HepG2 (cell line): ENCODE data around the gene ZNF90. TPM values are rescaled to one million over a fixed set of nuclear protein-coding genes. Genes with fewer than 3 reads are reported as not detected.
A peak's percentile ranks its signal among the peaks of the same experiment; 100 is the strongest.

Experiments used
- ATAC-seq: fragments of 200-7000 bp; cut with Tn5 transposase; 3 replicates; pipeline ENCODE4 v1.9.1; 2020; ENCODE audit warnings: mild to moderate bottlenecking, moderate library complexity
- BruUV-seq: library from RNA; stranded (reverse); fragments of 400-500 nt; replicated peaks from 2 replicates; lab custom pipeline; 2021; lab: Mats Ljungman, UMichigan
- CTCF ChIA-PET: fragments of 300-600 bp; formaldehyde crosslinking; extraction: SDS; loops from one replicate; lab custom pipeline; 2021; ENCODE audit warnings: low total read pairs, inconsistent platforms, low intra/inter-chr PET ratio; lab: Yijun Ruan, JAX
- POLR2A ChIA-PET: fragments of 350-600 bp; sonication (Branson Sonifier 250); formaldehyde crosslinking; loops from one replicate; lab custom pipeline; 2020; ENCODE audit warnings: antibody characterized with exemption, inconsistent platforms; lab: Yijun Ruan, JAX
- DNase-seq: peaks from one replicate; pipeline ENCODE4 v3.0.0-alpha.2; 2015; ENCODE audit warnings: low spot score
- FAIRE-seq: peaks from 3 replicates; lab custom pipeline; 2011; peaks lifted over from hg19 to GRCh38; lab: Jason Lieb, UNC
- H2AFZ ChIP-seq: one replicate; pipeline ENCODE4 v1.6.1; 2011; ENCODE audit warnings: low read length, inconsistent platforms
- H3K27ac ChIP-seq: fragments of 300-600 bp; 3 replicates; pipeline ENCODE4 v1.8.0; 2011; ENCODE audit warnings: mixed run types, mild to moderate bottlenecking, mixed read lengths, low read length, inconsistent platforms; ENCODE audit not compliant: insufficient read depth; ENCODE audit errors: extremely low read length
- H3K27me3 ChIP-seq, 2 experiments: fragments of 200-600 bp in 1 of 2; 2 replicates in 1 of 2; 3 replicates in 1 of 2; pipeline versions ENCODE4 v1.6.0 to v1.8.0; 2011; ENCODE audit warnings: low read length in 2 of 2, mild to moderate bottlenecking in 2 of 2, moderate library complexity in 2 of 2, inconsistent platforms in 1 of 2; ENCODE audit not compliant: insufficient read depth in 2 of 2, control insufficient read depth in 1 of 2
- H3K36me3 ChIP-seq, 2 experiments: fragments of 200-600 bp in 1 of 2; replicated peaks in 1 of 2; 2 replicates in 1 of 2; 3 replicates in 1 of 2; pipeline versions ENCODE4 v1.5.1 to v1.8.0; 2011; ENCODE audit warnings: low read length in 2 of 2, inconsistent platforms in 1 of 2; ENCODE audit not compliant: insufficient read depth in 2 of 2, control insufficient read depth in 1 of 2
- H3K4me1 ChIP-seq: 2 replicates; pipeline ENCODE4 v1.5.1; 2012; ENCODE audit warnings: low read length, inconsistent platforms; ENCODE audit not compliant: insufficient read depth
- H3K4me2 ChIP-seq: 2 replicates; pipeline ENCODE4 v1.6.0; 2011; ENCODE audit warnings: low read depth, low read length, inconsistent platforms
- H3K4me3 ChIP-seq, 3 experiments: fragments of 200-600 bp in 1 of 3; sonication (generic), shearing (Covaris generic) in 1 of 3; replicated peaks in 1 of 3; 2 replicates each; pipeline ENCODE4 v1.5.1; 2011 to 2016; ENCODE audit warnings: low read length in 3 of 3, inconsistent platforms in 2 of 3, low read depth in 2 of 3, mild to moderate bottlenecking in 2 of 3, control low read depth in 1 of 3, mixed read lengths in 1 of 3; ENCODE audit not compliant: insufficient read depth in 1 of 3
- H3K79me2 ChIP-seq: one replicate; pipeline ENCODE4 v1.6.1; 2011; ENCODE audit warnings: low read length, inconsistent platforms; ENCODE audit not compliant: insufficient read depth
- H3K9ac ChIP-seq: 2 replicates; pipeline ENCODE4 v1.6.0; 2011; ENCODE audit warnings: mild to moderate bottlenecking, low read depth, low read length, inconsistent platforms; ENCODE audit not compliant: insufficient read depth
- H3K9me3 ChIP-seq: 2 replicates; pipeline ENCODE4 v1.5.1; 2012; ENCODE audit warnings: mild to moderate bottlenecking, low read length
- H4K20me1 ChIP-seq: 2 replicates; pipeline ENCODE4 v1.6.0; 2011; ENCODE audit warnings: inconsistent platforms, mild to moderate bottlenecking, low read length, moderate library complexity; ENCODE audit not compliant: insufficient read depth
- AGO2 ChIP-seq: fragments of 200-400 bp; formaldehyde crosslinking; optimal IDR thresholded peaks from 2 replicates; pipeline ENCODE3; 2017; ENCODE audit warnings: mild to moderate bottlenecking, low read depth, low read length, moderate library complexity
- ARID5B ChIP-seq: IDR thresholded peaks from 2 replicates; pipeline ENCODE4 v1.4.0; 2020; ENCODE audit warnings: mild to moderate bottlenecking, missing genetic modification reagents
- BCL6 ChIP-seq: IDR thresholded peaks from 2 replicates; pipeline ENCODE4 v1.6.1; 2016; ENCODE audit warnings: missing genetic modification reagents, missing compliant biosample characterization
- CBX2 ChIP-seq, 2 experiments: fragments of 200-600 bp in 1 of 2; sonication (generic); formaldehyde crosslinking in 1 of 2; IDR thresholded peaks; 2 replicates each; pipeline versions ENCODE4 v1.7.0 to v1.8.1; 2018 to 2022; ENCODE audit warnings: low read depth in 2 of 2, low read length in 1 of 2, mild to moderate bottlenecking in 1 of 2, missing genetic modification reagents in 1 of 2
- CCAR2 ChIP-seq: fragments of 200-400 bp; formaldehyde crosslinking; optimal IDR thresholded peaks from 2 replicates; pipeline ENCODE3; 2018; ENCODE audit warnings: low read depth, mild to moderate bottlenecking, low read length, moderate library complexity
- DMTF1 ChIP-seq: sonication (generic); formaldehyde crosslinking; IDR thresholded peaks from 2 replicates; pipeline ENCODE4 v1.4.0; 2020; ENCODE audit warnings: mild to moderate bottlenecking, missing genetic modification reagents
- ETV5 ChIP-seq: IDR thresholded peaks from 2 replicates; pipeline ENCODE4 v1.6.1; 2018; ENCODE audit warnings: missing biosample characterization, missing genetic modification reagents, inconsistent platforms, borderline replicate concordance
- HOXA9 ChIP-seq: sonication (generic); formaldehyde crosslinking; IDR thresholded peaks from 2 replicates; pipeline ENCODE4 v1.8.1; 2022; ENCODE audit warnings: missing genetic modification reagents, mild to moderate bottlenecking, moderate library complexity, borderline replicate concordance
- MAF1 ChIP-seq: sonication (generic); formaldehyde crosslinking; IDR thresholded peaks from 2 replicates; pipeline ENCODE4 v1.5.0; 2020; ENCODE audit warnings: missing genetic modification reagents, borderline replicate concordance
- REPIN1 ChIP-seq: sonication (generic); formaldehyde crosslinking; IDR thresholded peaks from 2 replicates; pipeline ENCODE4 v1.8.0; 2022; ENCODE audit warnings: missing genetic modification reagents, low read depth, mild to moderate bottlenecking, borderline replicate concordance
- SALL2 ChIP-seq: sonication (generic); formaldehyde crosslinking; IDR thresholded peaks from 2 replicates; pipeline ENCODE4 v1.8.1; 2023; ENCODE audit warnings: mild to moderate bottlenecking, missing genetic modification reagents, inconsistent platforms
- SMC3 ChIP-seq: IDR thresholded peaks from 2 replicates; pipeline ENCODE4 v1.6.1; 2011; ENCODE audit warnings: low read length, improper control_type of control experiment
- ZNF180 ChIP-seq: sonication (generic); formaldehyde crosslinking; IDR thresholded peaks from 2 replicates; pipeline ENCODE4 v1.4.0; 2020; ENCODE audit warnings: low read depth, missing genetic modification reagents, borderline replicate concordance
- ZNF275 ChIP-seq: sonication (generic); formaldehyde crosslinking; IDR thresholded peaks from 2 replicates; pipeline ENCODE4 v1.8.0; 2022; ENCODE audit warnings: missing genetic modification reagents, mild to moderate bottlenecking, inconsistent platforms, borderline replicate concordance
- ZSCAN5A ChIP-seq: sonication (generic); formaldehyde crosslinking; IDR thresholded peaks from 2 replicates; pipeline ENCODE4 v1.8.0; 2022; ENCODE audit warnings: mild to moderate bottlenecking, missing genetic modification reagents, borderline replicate concordance
- WGBS: methylation state at CpG from one replicate; pipeline ENCODE4 v1.1.6; 2017; ENCODE audit warnings: low lambda C conversion rate; 5-methylcytosine and 5-hydroxymethylcytosine counted together
- in situ Hi-C: cut with HindIII; loops from 2 replicates; pipeline ENCODE4 v1.10.0; 2017; ENCODE audit warnings: low pct_unique_long_range_greater_than_20kb; ENCODE audit not compliant: extremely low pct_ligation_motif_present
- intact Hi-C: fragments of 100-400 bp; cut with micrococcal nuclease; formaldehyde crosslinking; loops from one replicate; pipeline ENCODE4 v1.10.0; 2022; ENCODE audit not compliant: unreplicated experiment
- polyA plus RNA-seq, 8 experiments: library from polyadenylated mRNA; depleted of rRNA in 3 of 8; stranded (reverse) in 7 of 8; unstranded in 1 of 8; fragments of >200 nt; fragmentation: Illumina TruSeq in 4 of 8; extraction: Trizol in 4 of 8; gene quantifications; 2 replicates each; pipeline versions ENCODE4 v1.2.1 to v1.2.3, GENCODE V29; 2011 to 2016; ENCODE audit warnings: low read depth in 4 of 8, missing spikeins in 1 of 8, mixed read lengths in 1 of 8; ENCODE audit not compliant: insufficient read depth in 1 of 8
- total RNA-seq, 5 experiments: library from RNA; depleted of rRNA; stranded (reverse); fragments of >200 nt; fragmentation: Illumina TruSeq; extraction: Trizol; gene quantifications; 2 replicates each; pipeline ENCODE4 v1.2.3, GENCODE V29; 2016; ENCODE audit warnings: low read depth in 1 of 5

ZNF90 gene
- total and polyA plus RNA-seq, 2 of the 13 experiments (the other 11 are each of a cell fraction or from before 2014, with no cell fraction given): 2.1 to 3.8 TPM

GRCh38 chr19:20167651-20168122 lies 89.9 kb downstream of the ZNF90 start:
- ChIA-PET POLR2A (no interaction called here), CTCF (no interaction called here)
- Histone ChIP-seq H3K4me2 (0 out of 2 replicates have a peak overlapping the region, but pooled peaks have one; percentile 18), H3K9ac (peak overlapping the region; percentile 43), H2AFZ (no peak overlapping the region), H3K27ac (peak overlapping the region; percentile 40), H3K79me2 (no peaks in the 10 kb centered on the region), H3K4me3 (peak overlapping the region; percentile 47 to 66 (median 50); a peak in 5 of 6 replicates), H3K36me3 (no peaks in the 10 kb centered on the region), H3K9me3 (peaks cover 86% of the 10 kb centered on the region), H4K20me1 (no peaks in the 10 kb centered on the region), H3K27me3 (no peaks in the 10 kb centered on the region), H3K4me1 (no peaks in the 10 kb centered on the region)
- in situ Hi-C loops (no loop called here), intact Hi-C loops (no loop called here)
- FAIRE-seq (no peak), DNase-seq (no peak), ATAC-seq (no peak)
- 66% methylated on average over 22 of the region's 22 CpGs for WGBS
- BruUV-seq: no TSS peak
- TF ChIP-seq MAF1: no peak
- TF ChIP-seq CCAR2: no peak
- TF ChIP-seq ZSCAN5A (CRISPR knock-in tag): no peak
- no peak for TF ChIP-seq BCL6 (CRISPR knock-in tag)
- TF ChIP-seq SALL2: no peak
- TF ChIP-seq HOXA9 (CRISPR knock-in tag): no peak
- TF ChIP-seq CBX2 (IDR thresholded peaks at IDR 0.05; ENCODE audit: low read depth, low read length): no peak
- no peak for TF ChIP-seq CBX2 (CRISPR knock-in tag; IDR thresholded peaks at IDR 0.05; ENCODE audit: low read depth)
- no peak for TF ChIP-seq AGO2
- TF ChIP-seq ARID5B: no peak
- TF ChIP-seq ETV5 (CRISPR knock-in tag): no peak
- TF ChIP-seq ZNF275 (CRISPR knock-in tag): no peak
- no peak for TF ChIP-seq DMTF1 (CRISPR knock-in tag)
- TF ChIP-seq SMC3: no peak
- TF ChIP-seq REPIN1 (CRISPR knock-in tag): no peak
- no peak for TF ChIP-seq ZNF180 (CRISPR knock-in tag)
